Mononuclear cell (primary cell): ENCODE measurements around the gene CYP4A22. TPM values are rescaled to one million over a fixed set of nuclear protein-coding genes. Genes with fewer than 3 reads are reported as not detected.
"Not testable (repeated sequence)": the region's sequence is repeated elsewhere in the genome, so short reads cannot be mapped to it uniquely, and the experiment has no call there.

ENCODE experiments used
- H3K27me3 ChIP-seq: 2 replicates; pipeline ENCODE4 v1.6.0; 2011; ENCODE audit warnings: low read length, control low read depth; ENCODE audit not compliant: insufficient read depth
- H3K4me1 ChIP-seq: 2 replicates; pipeline ENCODE4 v1.5.1; 2011; ENCODE audit warnings: mild to moderate bottlenecking, low read length, control low read depth; ENCODE audit not compliant: insufficient read depth
- H3K4me3 ChIP-seq: 2 replicates; pipeline ENCODE4 v1.5.1; 2011; ENCODE audit warnings: mild to moderate bottlenecking, low read length, moderate library complexity
- H3K9me3 ChIP-seq: 2 replicates; pipeline ENCODE4 v1.5.1; 2011; ENCODE audit warnings: low read depth, mild to moderate bottlenecking, control low read depth, low read length
- total RNA-seq: library from RNA; depleted of rRNA; stranded (reverse); fragments of >200 nt; gene quantifications from one replicate; pipeline ENCODE4 v1.2.3, GENCODE V29; 2012

The CYP4A22 gene
- total RNA-seq, 1 donor: not detected

GRCh38 chr1:47137925-47138615, 829 bp downstream of the CYP4A22 start:
- no peak overlapping the region for H3K4me3 ChIP-seq
- H3K4me1 ChIP-seq: no peaks in the 10 kb centered on the region
- H3K9me3 ChIP-seq: no peaks in the 10 kb centered on the region
- H3K27me3 ChIP-seq: no peaks in the 10 kb centered on the region

- not testable (repeated sequence) for H3K9me3 ChIP-seq, H3K4me1 ChIP-seq, H3K4me3 ChIP-seq, H3K27me3 ChIP-seq
Measured at GRCh38 chr1:47140358-47140757, 3.1 kb downstream of the CYP4A22 start.

- not testable (repeated sequence) for H3K27me3 ChIP-seq, H3K4me1 ChIP-seq, H3K9me3 ChIP-seq, H3K4me3 ChIP-seq
Measured at GRCh38 chr1:47143654-47144053, 6.4 kb downstream of the CYP4A22 start.

GRCh38 chr1:47146495-47146894, 9.3 kb downstream of the CYP4A22 start:
- not testable (repeated sequence) for H3K27me3 ChIP-seq, H3K4me1 ChIP-seq, H3K9me3 ChIP-seq, H3K4me3 ChIP-seq

- Histone ChIP-seq H3K27me3 (no peaks in the 10 kb centered on the region), H3K4me3 (no peak overlapping the region), H3K4me1 (no peaks in the 10 kb centered on the region), H3K9me3 (no peaks in the 10 kb centered on the region)
Measured at GRCh38 chr1:47147047-47147785, 10.0 kb downstream of the CYP4A22 start.

GRCh38 chr1:47149162-47149561, 11.9 kb downstream of the CYP4A22 start:
- not testable (repeated sequence) for H3K9me3 ChIP-seq, H3K27me3 ChIP-seq, H3K4me1 ChIP-seq, H3K4me3 ChIP-seq

- H3K4me1 ChIP-seq, H3K9me3 ChIP-seq, H3K4me3 ChIP-seq, H3K27me3 ChIP-seq: not testable (repeated sequence)
Measured at GRCh38 chr1:47156457-47156856, 19.2 kb downstream of the CYP4A22 start.

GRCh38 chr1:47157957-47158356, 20.7 kb downstream of the CYP4A22 start:
- H3K27me3 ChIP-seq, H3K9me3 ChIP-seq: not testable (repeated sequence)

GRCh38 chr1:47160716-47161115, 23.5 kb downstream of the CYP4A22 start:
- Histone ChIP-seq H3K9me3 (no peaks in the 10 kb centered on the region), H3K27me3 (no peaks in the 10 kb centered on the region), H3K4me1 (no peaks in the 10 kb centered on the region), H3K4me3 (no peak overlapping the region)

More at GRCh38 chr1:47157957-47158356, 20.7 kb downstream of the CYP4A22 start:
- not testable (repeated sequence) for H3K4me1 ChIP-seq, H3K4me3 ChIP-seq

- Histone ChIP-seq H3K4me3 (no peak overlapping the region), H3K27me3 (no peaks in the 10 kb centered on the region), H3K4me1 (no peaks in the 10 kb centered on the region), H3K9me3 (no peaks in the 10 kb centered on the region)
Measured at GRCh38 chr1:47161298-47162040, 24.2 kb downstream of the CYP4A22 start.

GRCh38 chr1:47164552-47164951, 27.3 kb downstream of the CYP4A22 start:
- Histone ChIP-seq H3K4me1 (no peaks in the 10 kb centered on the region), H3K9me3 (no peaks in the 10 kb centered on the region), H3K27me3 (no peaks in the 10 kb centered on the region), H3K4me3 (no peak overlapping the region)

- no peaks in the 10 kb centered on the region for H3K9me3 ChIP-seq
- H3K4me3 ChIP-seq: no peak overlapping the region
- no peaks in the 10 kb centered on the region for H3K4me1 ChIP-seq
- no peaks in the 10 kb centered on the region for H3K27me3 ChIP-seq
Measured at GRCh38 chr1:47172782-47173181, 35.5 kb downstream of the CYP4A22 start.

GRCh38 chr1:47174656-47175020, 37.4 kb downstream of the CYP4A22 start:
- H3K4me1 ChIP-seq: peaks cover 7% of the 10 kb centered on the region
- H3K9me3 ChIP-seq: no peaks in the 10 kb centered on the region
- no peak overlapping the region for H3K4me3 ChIP-seq
- no peaks in the 10 kb centered on the region for H3K27me3 ChIP-seq

- peaks cover 2% of the 10 kb centered on the region for H3K27me3 ChIP-seq
- H3K4me3 ChIP-seq: no peak overlapping the region
- no peaks in the 10 kb centered on the region for H3K9me3 ChIP-seq
- H3K4me1 ChIP-seq: peaks cover 8% of the 10 kb centered on the region
Measured at GRCh38 chr1:47175227-47175934, 38.1 kb downstream of the CYP4A22 start.

GRCh38 chr1:47178020-47178419, 40.8 kb downstream of the CYP4A22 start:
- peaks cover 8% of the 10 kb centered on the region for H3K4me1 ChIP-seq

More at GRCh38 chr1:47178020-47178419, 40.8 kb downstream of the CYP4A22 start:
- Histone ChIP-seq H3K9me3 (no peaks in the 10 kb centered on the region), H3K4me3 (no peak overlapping the region), H3K27me3 (peaks cover 2% of the 10 kb centered on the region)
